ENCODE measurements around the gene MXD4.

Gene MXD4

GRCh38 chr4:2274320-2275043, 12.6 kb upstream of the MXD4 start:
- DNase-seq: no peak

- no peak for DNase-seq
Measured at GRCh38 chr4:2273657-2274319, 11.9 kb upstream of the MXD4 start.

GRCh38 chr4:2273221-2273620, 11.3 kb upstream of the MXD4 start:
- no peak for DNase-seq

- DNase-seq: no peak
Measured at GRCh38 chr4:2272828-2273120, 10.9 kb upstream of the MXD4 start.

GRCh38 chr4:2272026-2272827, 10.3 kb upstream of the MXD4 start:
- DNase-seq: no peak

GRCh38 chr4:2271279-2272025, 9.5 kb upstream of the MXD4 start:
- no peak for DNase-seq

- no peak for DNase-seq
Measured at GRCh38 chr4:2270341-2271165, 8.6 kb upstream of the MXD4 start.

GRCh38 chr4:2269618-2270163, 7.8 kb upstream of the MXD4 start:
- DNase-seq: no peak

GRCh38 chr4:2269206-2269531, 7.3 kb upstream of the MXD4 start:
- DNase-seq: no peak

- no peak for DNase-seq
Measured at GRCh38 chr4:2268357-2269205, 6.7 kb upstream of the MXD4 start.

GRCh38 chr4:2267841-2268240, 5.9 kb upstream of the MXD4 start:
- DNase-seq: no peak

- no peak for DNase-seq
Measured at GRCh38 chr4:2267320-2267811, 5.5 kb upstream of the MXD4 start.

- DNase-seq: no peak
Measured at GRCh38 chr4:2266821-2267220, 4.9 kb upstream of the MXD4 start.

- DNase-seq: no peak
Measured at GRCh38 chr4:2266181-2266580, 4.3 kb upstream of the MXD4 start.

GRCh38 chr4:2265113-2266110, 3.5 kb upstream of the MXD4 start:
- DNase-seq: no peak

GRCh38 chr4:2264481-2265041, 2.7 kb upstream of the MXD4 start:
- no peak for DNase-seq

- DNase-seq: no peak
Measured at GRCh38 chr4:2263926-2264321, 2.0 kb upstream of the MXD4 start.

- DNase-seq: no peak
Measured at GRCh38 chr4:2262944-2263250, 988 bp upstream of the MXD4 start.

- DNase-seq: peak; percentile 96
Measured at GRCh38 chr4:2262145-2262943, 435 bp upstream of the MXD4 start.
